SK-N-MC (cell line): ENCODE measurements around the gene ITSN1.

Source experiments
- EZH2 ChIP-seq: fragments of 200-600 bp; sonication (generic); IDR thresholded peaks from one replicate; pipeline ENCODE4 v1.6.1; 2017; ENCODE audit warnings: antibody characterized with exemption
- POLR2AphosphoS5 ChIP-seq: IDR thresholded peaks from 2 replicates; pipeline ENCODE4 v1.6.1; 2012; ENCODE audit warnings: mild to moderate bottlenecking, low read depth, low read length, borderline replicate concordance

- TF ChIP-seq EZH2 (no peak), POLR2AphosphoS5 (no peak)
Measured at GRCh38 chr21:33893917-33894316, 251.6 kb downstream of the ITSN1 start.
